ENCODE measurements around the gene HCK.

GRCh38 chr20:32010101-32010500, 41.9 kb upstream of the HCK start, which contains the start of gene CCM2L:
- no peak for TF ChIP-seq EZH2 (IDR thresholded peaks at IDR 0.05; ENCODE audit: low read length, missing control alignments)
- TF ChIP-seq CTCF (conservative IDR thresholded peaks at IDR 0.05 in 1 of 2, IDR thresholded peaks at IDR 0.05 in 1 of 2; ENCODE audit: low read depth in 1 of 2, low read length in 2 of 2), result no peak
